ENCODE measurements around the gene TRMO.

The TRMO gene

GRCh38 chr9:97856857-97857605 lies 65.3 kb downstream of the TRMO start:
- H3K4me3 ChIP-seq (ENCODE audit: low read length): peak overlapping the region; percentile 4
- peaks cover 8% of the 10 kb centered on the region for H3K4me1 ChIP-seq (ENCODE audit: control insufficient read depth, low read depth, low read length)
- no peak overlapping the region for H3K9ac ChIP-seq (ENCODE audit: low read length)
- no peaks in the 10 kb centered on the region for H3K36me3 ChIP-seq (ENCODE audit: control insufficient read depth, low read depth, low read length)
- no peaks in the 10 kb centered on the region for H3K9me3 ChIP-seq (ENCODE audit: control insufficient read depth, low read depth, low read length)
- no peak overlapping the region for H3K27ac ChIP-seq (ENCODE audit: low read length)
- H3K27me3 ChIP-seq (ENCODE audit: control insufficient read depth, insufficient read depth, low read length): peaks cover 100% of the 10 kb centered on the region

- Histone ChIP-seq H3K4me3 (ENCODE audit: low read length) (no peak overlapping the region), H3K36me3 (ENCODE audit: control insufficient read depth, low read depth, low read length) (no peaks in the 10 kb centered on the region), H3K27me3 (ENCODE audit: control insufficient read depth, insufficient read depth, low read length) (peaks cover 100% of the 10 kb centered on the region), H3K9me3 (ENCODE audit: control insufficient read depth, low read depth, low read length) (no peaks in the 10 kb centered on the region), H3K9ac (ENCODE audit: low read length) (no peak overlapping the region), H3K27ac (ENCODE audit: low read length) (no peak overlapping the region), H3K4me1 (ENCODE audit: control insufficient read depth, low read depth, low read length) (peaks cover 8% of the 10 kb centered on the region)
Measured at GRCh38 chr9:97855899-97856298, 66.4 kb downstream of the TRMO start.

- no peak overlapping the region for H3K4me3 ChIP-seq (ENCODE audit: low read length)
- peaks cover 8% of the 10 kb centered on the region for H3K4me1 ChIP-seq (ENCODE audit: control insufficient read depth, low read depth, low read length)
- H3K27me3 ChIP-seq (ENCODE audit: control insufficient read depth, insufficient read depth, low read length): peaks cover 100% of the 10 kb centered on the region
- no peaks in the 10 kb centered on the region for H3K9me3 ChIP-seq (ENCODE audit: control insufficient read depth, low read depth, low read length)
- H3K9ac ChIP-seq (ENCODE audit: low read length): no peak overlapping the region
- H3K27ac ChIP-seq (ENCODE audit: low read length): no peak overlapping the region
- H3K36me3 ChIP-seq (ENCODE audit: control insufficient read depth, low read depth, low read length): no peaks in the 10 kb centered on the region
Measured at GRCh38 chr9:97855486-97855875, 66.8 kb downstream of the TRMO start.

DNA sequence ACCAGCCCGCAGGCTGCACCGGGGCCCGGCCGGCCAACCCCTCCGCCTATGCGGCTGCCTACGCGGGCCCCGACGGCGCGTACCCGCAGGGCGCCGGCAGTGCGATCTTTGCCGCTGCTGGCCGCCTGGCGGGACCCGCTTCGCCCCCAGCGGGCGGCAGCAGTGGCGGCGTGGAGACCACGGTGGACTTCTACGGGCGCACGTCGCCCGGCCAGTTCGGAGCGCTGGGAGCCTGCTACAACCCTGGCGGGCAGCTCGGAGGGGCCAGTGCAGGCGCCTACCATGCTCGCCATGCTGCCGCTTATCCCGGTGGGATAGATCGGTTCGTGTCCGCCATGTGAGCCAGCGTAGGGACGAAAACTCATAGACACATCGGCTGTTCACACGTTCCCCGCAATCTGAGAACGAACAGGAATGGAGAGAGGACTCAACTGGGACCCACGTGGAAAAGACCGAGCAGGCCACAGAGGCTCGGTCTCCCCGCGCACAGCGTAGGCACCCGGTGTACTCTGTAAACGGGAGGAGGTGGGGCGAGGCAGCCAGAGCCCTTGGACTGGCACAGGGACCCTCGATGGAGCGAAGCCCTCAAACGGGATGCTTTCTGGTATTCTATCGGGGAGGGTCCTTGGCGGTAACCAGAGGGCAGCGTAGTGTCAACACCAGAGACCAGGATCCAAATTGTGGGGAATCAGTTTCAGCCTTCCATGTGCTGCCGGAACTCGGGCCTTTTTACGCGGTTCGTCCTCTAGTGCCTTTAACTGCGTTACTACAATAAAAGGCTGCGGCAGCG lies 67.4 kb downstream of the TRMO start:
- H3K36me3 ChIP-seq (ENCODE audit: control insufficient read depth, low read depth, low read length): no peaks in the 10 kb centered on the region
- H3K27ac ChIP-seq (ENCODE audit: low read length): no peak overlapping the region
- peaks cover 100% of the 10 kb centered on the region for H3K27me3 ChIP-seq (ENCODE audit: control insufficient read depth, insufficient read depth, low read length)

More for the DNA sequence above, 67.4 kb downstream of the TRMO start:
- H3K4me3 ChIP-seq (ENCODE audit: low read length): no peak overlapping the region
- H3K4me1 ChIP-seq (ENCODE audit: control insufficient read depth, low read depth, low read length): peaks cover 8% of the 10 kb centered on the region
- no peaks in the 10 kb centered on the region for H3K9me3 ChIP-seq (ENCODE audit: control insufficient read depth, low read depth, low read length)
- H3K9ac ChIP-seq (ENCODE audit: low read length): no peak overlapping the region

Data from iPS-18a (cell line).